AG10803 (cell line): Measurements from ENCODE around the gene XKR8.

Experiments used
- DNase-seq: peaks from one replicate; pipeline ENCODE4 v3.0.0; 2010; ENCODE audit warnings: low read depth
- H3K4me3 ChIP-seq: 2 replicates; pipeline ENCODE4 v1.5.1; 2011; ENCODE audit warnings: mild to moderate bottlenecking, low read length, control low read depth
- TF ChIP-seq, protein P1 (sequence below): conservative IDR thresholded peaks from 2 replicates; pipeline ENCODE4 v1.5.1; 2011; ENCODE audit warnings: mild to moderate bottlenecking, low read length, control low read depth, inconsistent platforms

XKR8 gene

DNA sequence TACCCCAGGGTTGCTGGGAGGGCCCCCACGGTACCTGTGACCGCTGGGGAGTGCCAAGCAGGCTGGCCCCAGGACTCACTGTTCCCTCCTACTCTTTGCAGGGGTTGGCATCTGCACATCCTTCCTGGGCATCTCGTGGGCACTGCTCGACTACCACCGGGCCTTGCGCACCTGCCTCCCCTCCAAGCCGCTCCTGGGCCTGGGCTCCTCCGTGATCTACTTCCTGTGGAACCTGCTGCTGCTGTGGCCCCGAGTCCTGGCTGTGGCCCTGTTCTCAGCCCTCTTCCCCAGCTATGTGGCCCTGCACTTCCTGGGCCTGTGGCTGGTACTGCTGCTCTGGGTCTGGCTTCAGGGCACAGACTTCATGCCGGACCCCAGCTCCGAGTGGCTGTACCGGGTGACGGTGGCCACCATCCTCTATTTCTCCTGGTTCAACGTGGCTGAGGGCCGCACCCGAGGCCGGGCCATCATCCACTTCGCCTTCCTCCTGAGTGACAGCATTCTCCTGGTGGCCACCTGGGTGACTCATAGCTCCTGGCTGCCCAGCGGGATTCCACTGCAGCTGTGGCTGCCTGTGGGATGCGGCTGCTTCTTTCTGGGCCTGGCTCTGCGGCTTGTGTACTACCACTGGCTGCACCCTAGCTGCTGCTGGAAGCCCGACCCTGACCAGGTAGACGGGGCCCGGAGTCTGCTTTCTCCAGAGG, 6.8 kb downstream of the XKR8 start:
- TF ChIP-seq, protein P1, sequence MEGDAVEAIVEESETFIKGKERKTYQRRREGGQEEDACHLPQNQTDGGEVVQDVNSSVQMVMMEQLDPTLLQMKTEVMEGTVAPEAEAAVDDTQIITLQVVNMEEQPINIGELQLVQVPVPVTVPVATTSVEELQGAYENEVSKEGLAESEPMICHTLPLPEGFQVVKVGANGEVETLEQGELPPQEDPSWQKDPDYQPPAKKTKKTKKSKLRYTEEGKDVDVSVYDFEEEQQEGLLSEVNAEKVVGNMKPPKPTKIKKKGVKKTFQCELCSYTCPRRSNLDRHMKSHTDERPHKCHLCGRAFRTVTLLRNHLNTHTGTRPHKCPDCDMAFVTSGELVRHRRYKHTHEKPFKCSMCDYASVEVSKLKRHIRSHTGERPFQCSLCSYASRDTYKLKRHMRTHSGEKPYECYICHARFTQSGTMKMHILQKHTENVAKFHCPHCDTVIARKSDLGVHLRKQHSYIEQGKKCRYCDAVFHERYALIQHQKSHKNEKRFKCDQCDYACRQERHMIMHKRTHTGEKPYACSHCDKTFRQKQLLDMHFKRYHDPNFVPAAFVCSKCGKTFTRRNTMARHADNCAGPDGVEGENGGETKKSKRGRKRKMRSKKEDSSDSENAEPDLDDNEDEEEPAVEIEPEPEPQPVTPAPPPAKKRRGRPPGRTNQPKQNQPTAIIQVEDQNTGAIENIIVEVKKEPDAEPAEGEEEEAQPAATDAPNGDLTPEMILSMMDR, result no peak
- no peak overlapping the region for H3K4me3 ChIP-seq
- no peak for DNase-seq

GRCh38 chr1:27967106-27967883, 7.5 kb downstream of the XKR8 start:
- TF ChIP-seq, protein P1, result no peak
- DNase-seq, result no peak

DNA sequence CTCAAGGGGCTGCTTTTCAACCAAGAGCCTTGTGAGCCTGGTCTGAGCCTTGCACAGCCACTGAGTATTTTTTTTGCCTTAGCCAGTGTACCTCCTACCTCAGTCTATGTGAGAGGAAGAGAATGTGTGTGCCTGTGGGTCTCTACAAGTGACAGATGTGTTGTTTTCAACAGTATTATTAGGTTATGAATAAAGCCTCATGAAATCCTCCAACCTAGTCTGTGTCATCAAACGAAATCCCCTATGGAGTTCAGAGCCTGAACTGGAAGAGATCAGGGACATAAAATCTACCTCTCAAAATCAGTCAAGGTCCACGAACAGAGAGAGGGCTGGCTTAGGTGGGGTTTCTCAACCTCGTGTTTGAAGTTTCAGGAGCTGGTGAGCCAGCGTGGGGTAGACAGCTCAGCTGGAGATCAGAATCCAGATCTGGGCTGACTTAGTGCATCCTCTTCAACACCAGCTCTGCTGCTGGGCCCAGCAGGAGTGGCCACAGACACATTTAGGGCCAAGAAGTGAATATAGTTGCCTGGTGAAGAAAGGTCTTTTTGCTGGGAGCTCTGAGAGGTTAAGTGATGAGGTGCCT, 8.2 kb downstream of the XKR8 start:
- TF ChIP-seq, protein P1, result no peak
- H3K4me3 ChIP-seq, result no peak overlapping the region
- no peak for DNase-seq

More at GRCh38 chr1:27967106-27967883, 7.5 kb downstream of the XKR8 start:
- H3K4me3 ChIP-seq, result no peak overlapping the region

DNA sequence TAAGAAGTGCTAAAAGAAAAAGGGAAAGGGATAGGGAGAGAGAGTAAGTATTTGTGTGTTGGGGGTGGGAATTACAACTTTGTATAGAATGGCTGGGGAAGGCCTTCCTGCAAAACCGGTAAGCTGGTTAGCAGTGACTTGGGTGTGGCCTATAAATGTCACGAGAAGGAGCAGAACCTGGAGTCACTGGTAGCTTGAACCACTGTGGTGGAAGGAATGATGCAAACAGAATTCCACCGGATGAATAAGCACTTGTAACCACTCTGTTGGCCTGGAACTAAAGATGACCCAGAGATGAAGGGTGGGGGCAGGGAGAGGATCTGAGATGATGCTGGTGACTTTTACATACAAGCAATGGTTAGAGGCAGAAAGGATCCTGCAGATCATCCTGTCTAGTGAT, 8.9 kb downstream of the XKR8 start:
- peak; percentile 96 for DNase-seq
- no peak overlapping the region for H3K4me3 ChIP-seq
- TF ChIP-seq, protein P1, result no peak

GRCh38 chr1:27970401-27970800, 10.6 kb downstream of the XKR8 start:
- H3K4me3 ChIP-seq, result no peak overlapping the region
- peak; percentile 89 for DNase-seq
- TF ChIP-seq, protein P1, result no peak

- DNase-seq, result no peak
- TF ChIP-seq, protein P1, result no peak
- H3K4me3 ChIP-seq, result no peak overlapping the region
These were observed 11.9 kb downstream of the XKR8 start for GRCh38 chr1:27971674-27972073.
